ENCODE data around the gene PKMYT1.
A peak's percentile ranks its signal among the peaks of the same experiment; 100 is the strongest.

The PKMYT1 gene

DNA sequence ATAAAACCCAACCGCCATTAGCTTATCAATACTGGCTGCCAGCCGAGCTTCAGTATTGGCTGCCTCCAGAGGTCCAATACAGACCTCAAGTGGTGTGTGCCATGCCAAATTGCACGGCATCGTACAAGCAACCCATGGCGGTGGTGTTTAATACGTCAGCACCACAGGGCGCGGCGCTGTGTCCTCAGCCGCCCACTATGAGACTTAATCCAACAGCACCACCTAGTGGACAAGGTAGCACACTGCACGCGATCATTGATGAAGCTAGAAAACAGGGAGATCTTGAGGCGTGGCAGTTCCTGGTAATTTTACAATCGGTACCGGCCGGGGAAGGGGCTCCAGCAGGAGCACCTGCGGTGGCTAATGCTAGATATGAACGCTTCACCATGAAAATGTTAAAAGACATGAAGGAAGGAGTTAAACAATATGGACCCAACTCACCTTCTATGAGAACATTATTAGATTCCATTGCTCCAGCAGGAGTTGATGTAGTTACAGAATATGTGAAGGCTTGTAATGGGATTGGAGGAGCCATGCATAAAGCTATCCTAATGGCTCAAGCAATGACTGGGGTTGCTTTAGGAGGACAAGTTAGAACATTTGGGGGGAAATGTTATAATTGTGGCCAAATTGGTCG lies 53.1 kb downstream of the PKMYT1 start:
- TF ChIP-seq POLR2A (IDR thresholded peaks at IDR 0.05; ENCODE audit: low read depth, low read length): no peak
- peak; percentile 87 for FAIRE-seq
- DNase-seq (ENCODE audit: insufficient read length, low spot score): peak; percentile 64

GRCh38 chr16:2926650-2926999 lies 53.6 kb downstream of the PKMYT1 start:
- no peak for DNase-seq (ENCODE audit: insufficient read length, low spot score)
- no peak for FAIRE-seq
- no peak for TF ChIP-seq POLR2A (IDR thresholded peaks at IDR 0.05; ENCODE audit: low read depth, low read length)

- TF ChIP-seq POLR2A (IDR thresholded peaks at IDR 0.05; ENCODE audit: low read depth, low read length): no peak
- FAIRE-seq: no peak
- DNase-seq (ENCODE audit: insufficient read length, low spot score): no peak
Measured at GRCh38 chr16:2925951-2926649, 54.1 kb downstream of the PKMYT1 start.

DNA sequence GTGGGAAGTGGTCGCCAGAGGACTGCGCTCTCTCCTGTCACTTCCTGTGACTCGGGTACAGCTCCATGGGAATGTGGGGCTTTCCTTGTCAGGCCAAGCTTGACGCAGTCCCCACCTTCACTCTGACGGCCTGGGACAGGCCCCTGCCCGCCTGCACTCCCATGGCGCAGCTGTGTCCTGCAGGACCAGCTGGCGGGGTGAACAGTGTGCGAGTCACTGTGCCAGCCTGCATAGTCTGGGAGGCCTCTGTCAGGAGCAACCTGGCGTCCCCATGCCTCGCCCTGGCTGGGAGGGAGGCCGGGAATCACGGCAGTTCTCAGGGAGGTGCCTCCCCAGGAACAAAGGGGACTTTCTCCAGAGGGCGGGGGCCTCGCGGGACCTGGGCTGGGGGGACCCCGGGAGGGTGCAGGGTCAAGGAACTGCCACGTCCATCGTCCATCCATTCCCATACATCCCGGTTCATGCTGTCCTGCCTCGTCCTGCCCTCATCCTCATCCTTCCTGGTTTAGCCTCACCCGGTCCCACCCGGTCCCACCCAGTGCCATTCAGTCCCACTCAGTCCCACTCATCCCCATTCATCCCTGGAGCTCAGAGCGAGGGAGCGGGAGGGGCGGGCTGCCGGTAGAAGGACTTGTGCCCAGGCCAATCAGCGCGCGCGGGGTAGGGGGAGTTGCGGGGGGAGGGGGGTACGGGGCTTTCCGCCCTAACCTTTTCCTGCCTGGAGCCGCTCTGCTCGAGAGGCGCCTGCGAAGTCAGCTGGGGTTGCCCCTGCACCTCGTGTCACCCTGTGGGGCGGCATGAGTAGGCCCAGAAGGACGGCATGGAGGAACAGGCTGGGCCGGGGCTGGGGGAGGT lies 55.1 kb downstream of the PKMYT1 start:
- TF ChIP-seq POLR2A (IDR thresholded peaks at IDR 0.05; ENCODE audit: low read depth, low read length): no peak
- FAIRE-seq (no peak), DNase-seq (ENCODE audit: insufficient read length, low spot score) (peak; percentile 45)

- no peak for TF ChIP-seq POLR2A (IDR thresholded peaks at IDR 0.05; ENCODE audit: low read depth, low read length)
- FAIRE-seq: no peak
- DNase-seq (ENCODE audit: insufficient read length, low spot score): no peak
Measured at GRCh38 chr16:2923481-2923880, 56.8 kb downstream of the PKMYT1 start.
